ENCODE data around the gene ST6GALNAC5. TPM values are rescaled to one million over a fixed set of nuclear protein-coding genes. Genes with fewer than 3 reads are reported as not detected.

ST6GALNAC5 gene
- total and polyA plus RNA-seq, 2 donors (not counting 3 experiments of a cell fraction or from before 2014, with no cell fraction given): not detected

DNA sequence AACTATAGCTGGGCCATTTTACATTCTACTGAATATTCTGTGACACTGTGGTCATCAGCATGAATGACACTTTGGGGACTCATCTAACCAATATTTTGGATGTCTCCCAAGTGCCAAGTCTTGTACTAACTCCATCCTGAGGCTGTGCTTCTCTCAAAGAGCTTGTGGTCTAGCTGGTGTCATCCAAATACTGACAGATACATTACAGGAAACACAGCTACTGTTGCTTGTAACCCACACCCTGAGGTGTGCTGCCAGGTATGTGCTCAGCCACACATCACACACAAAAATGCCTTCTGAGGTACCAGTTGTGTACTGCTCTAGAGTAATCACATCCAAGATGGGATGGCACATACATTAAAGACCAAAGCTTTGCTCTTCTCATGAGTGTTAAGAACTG lies 81.6 kb downstream of the ST6GALNAC5 start:
- peaks cover 0 to 2% of the 10 kb centered on the region in 2 experiments for H3K27me3 ChIP-seq (ENCODE audit: control insufficient read depth in 2 of 2, insufficient read depth in 2 of 2, low read length in 2 of 2)
- POLR2A ChIA-PET: no interaction called here
- no peaks in the 10 kb centered on the region for H4K20me1 ChIP-seq (replicated peaks; ENCODE audit: control insufficient read depth, extremely low read depth, insufficient read depth, low read length)
- no peak overlapping the region for H3K9ac ChIP-seq (replicated peaks; ENCODE audit: extremely low read depth, insufficient read depth, low read length)
- H3K4me2 ChIP-seq (ENCODE audit: insufficient read depth, low read length): no peak overlapping the region
- H3K9me1 ChIP-seq (replicated peaks; ENCODE audit: control insufficient read depth, extremely low read depth, insufficient read depth, low read length): no peaks in the 10 kb centered on the region
- BruUV-seq (replicated peaks): no TSS peak
- no peaks in the 10 kb centered on the region for H3K4me1 ChIP-seq (ENCODE audit: control insufficient read depth, extremely low read depth, insufficient read depth, low read length)
- no peak overlapping the region for H2AFZ ChIP-seq (ENCODE audit: low read depth, low read length)
- no peaks in the 10 kb centered on the region for H3K36me3 ChIP-seq (ENCODE audit: control insufficient read depth in 2 of 2, extremely low read depth in 1 of 2, insufficient read depth in 2 of 2, low read length in 2 of 2)
- no peaks in the 10 kb centered on the region for H3K79me2 ChIP-seq (ENCODE audit: control insufficient read depth, insufficient read depth, low read length)
- DNase-seq (ENCODE audit: low read depth, low spot score) (no peak), FAIRE-seq (no peak)
- no peaks in the 10 kb centered on the region for H3K9me3 ChIP-seq (replicated peaks; ENCODE audit: control insufficient read depth, insufficient read depth, low read length)
- dilution Hi-C loops (cut with MboI; ENCODE audit: extremely low pct_ligation_motif_present, low sequenced_read_pairs): no loop called here
- H3K4me3 ChIP-seq (replicated peaks in 1 of 3; ENCODE audit: insufficient read depth in 1 of 3, low read depth in 1 of 3, low read length in 3 of 3): no peak overlapping the region
- no peak overlapping the region for H3K27ac ChIP-seq (ENCODE audit: insufficient read depth, low read depth, low read length)
- TF ChIP-seq, protein P1, sequence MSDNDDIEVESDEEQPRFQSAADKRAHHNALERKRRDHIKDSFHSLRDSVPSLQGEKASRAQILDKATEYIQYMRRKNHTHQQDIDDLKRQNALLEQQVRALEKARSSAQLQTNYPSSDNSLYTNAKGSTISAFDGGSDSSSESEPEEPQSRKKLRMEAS (IDR thresholded peaks at IDR 0.05; ENCODE audit: insufficient read depth, insufficient read length): no peak
- TF ChIP-seq JUN (IDR thresholded peaks at IDR 0.05; ENCODE audit: borderline replicate concordance, insufficient read depth, insufficient read length, low read depth) (no peak), EZH2 (IDR thresholded peaks at IDR 0.05; ENCODE audit: borderline replicate concordance, low read depth, low read length, severe bottlenecking) (no peak), MYC (IDR thresholded peaks at IDR 0.05; ENCODE audit: low read depth, low read length) (no peak), FOS (IDR thresholded peaks at IDR 0.05; ENCODE audit: borderline replicate concordance, insufficient read depth, low read length) (no peak), GATA2 (IDR thresholded peaks at IDR 0.05; ENCODE audit: insufficient read depth, insufficient read length, low read depth, low read length) (no peak), POLR2AphosphoS5 (IDR thresholded peaks at IDR 0.05; ENCODE audit: insufficient read depth, low read depth, low read length) (no peak)
- TF ChIP-seq, protein P2, sequence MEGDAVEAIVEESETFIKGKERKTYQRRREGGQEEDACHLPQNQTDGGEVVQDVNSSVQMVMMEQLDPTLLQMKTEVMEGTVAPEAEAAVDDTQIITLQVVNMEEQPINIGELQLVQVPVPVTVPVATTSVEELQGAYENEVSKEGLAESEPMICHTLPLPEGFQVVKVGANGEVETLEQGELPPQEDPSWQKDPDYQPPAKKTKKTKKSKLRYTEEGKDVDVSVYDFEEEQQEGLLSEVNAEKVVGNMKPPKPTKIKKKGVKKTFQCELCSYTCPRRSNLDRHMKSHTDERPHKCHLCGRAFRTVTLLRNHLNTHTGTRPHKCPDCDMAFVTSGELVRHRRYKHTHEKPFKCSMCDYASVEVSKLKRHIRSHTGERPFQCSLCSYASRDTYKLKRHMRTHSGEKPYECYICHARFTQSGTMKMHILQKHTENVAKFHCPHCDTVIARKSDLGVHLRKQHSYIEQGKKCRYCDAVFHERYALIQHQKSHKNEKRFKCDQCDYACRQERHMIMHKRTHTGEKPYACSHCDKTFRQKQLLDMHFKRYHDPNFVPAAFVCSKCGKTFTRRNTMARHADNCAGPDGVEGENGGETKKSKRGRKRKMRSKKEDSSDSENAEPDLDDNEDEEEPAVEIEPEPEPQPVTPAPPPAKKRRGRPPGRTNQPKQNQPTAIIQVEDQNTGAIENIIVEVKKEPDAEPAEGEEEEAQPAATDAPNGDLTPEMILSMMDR (IDR thresholded peaks at IDR 0.05; ENCODE audit: extremely low read depth in 1 of 2, insufficient read depth in 1 of 2, low read depth in 1 of 2, low read length in 2 of 2): no peak
- CTCF ChIA-PET: no interaction called here
- intact Hi-C loops (cut with micrococcal nuclease): no loop called here

Data from endothelial cell of umbilical vein (primary cell).